PC-3 (cell line): ENCODE results near the gene VPS36.

Experiments
- CTCF ChIP-seq: fragments of 300-600 bp; sonication (generic); conservative IDR thresholded peaks from 2 replicates; pipeline ENCODE4 v1.5.1; 2017; ENCODE audit warnings: antibody characterized with exemption, low read depth, mild to moderate bottlenecking, low read length
- EZH2 ChIP-seq: fragments of 300-600 bp; sonication (generic); IDR thresholded peaks from one replicate; pipeline ENCODE4 v1.6.1; 2017; ENCODE audit warnings: antibody characterized with exemption, mild to moderate bottlenecking, low read length; ENCODE audit not compliant: unreplicated experiment

- TF ChIP-seq EZH2 (no peak), CTCF (no peak)
Observed at GRCh38 chr13:52377898-52378297, 72.5 kb downstream of the VPS36 start.
